Measurements from ENCODE around the gene STXBP4. TPM values are rescaled to one million over a fixed set of nuclear protein-coding genes. Genes with fewer than 3 reads are reported as not detected.

The STXBP4 gene
- total and polyA plus RNA-seq, 8 donors = 0.68 to 65.3 (median 6.0) TPM

GRCh38 chr17:55161935-55162555 lies 193.5 kb downstream of the STXBP4 start:
- intact Hi-C loops (cut with DNase I; ENCODE audit: low total_unique reads) = no loop called here
- Histone ChIP-seq H3K4me3 (no peak overlapping the region), H3K27ac (no peak overlapping the region), H3K4me1 (peaks cover 0 to 3% (median 0%) of the 10 kb centered on the region in 4 donors), H3K9me3 (no peaks in the 10 kb centered on the region), H3K36me3 (peaks cover 0 to 8% (median 7%) of the 10 kb centered on the region in 4 donors), H3K27me3 (no peaks in the 10 kb centered on the region)
- no peak for DNase-seq
- no peak for TF ChIP-seq EP300 (IDR thresholded peaks at IDR 0.05)
- no peak for TF ChIP-seq POLR2AphosphoS5 (IDR thresholded peaks at IDR 0.05)
- no peak for TF ChIP-seq POLR2A (IDR thresholded peaks at IDR 0.05)
- WGBS, 5 donors = 74 to 90% (median 86%) methylated on average over 7 of the region's 7 CpGs

GRCh38 chr17:55162556-55162946 lies 194.0 kb downstream of the STXBP4 start:
- intact Hi-C loops (cut with DNase I; ENCODE audit: low total_unique reads) = no loop called here
- no peak overlapping the region for H3K27ac ChIP-seq
- H3K36me3 ChIP-seq = peaks cover 0 to 8% (median 7%) of the 10 kb centered on the region in 4 donors
- no peaks in the 10 kb centered on the region for H3K9me3 ChIP-seq
- H3K27me3 ChIP-seq = no peaks in the 10 kb centered on the region
- H3K4me1 ChIP-seq = no peaks in the 10 kb centered on the region
- TF ChIP-seq EP300 (IDR thresholded peaks at IDR 0.05) (no peak), POLR2AphosphoS5 (IDR thresholded peaks at IDR 0.05) (no peak), POLR2A (IDR thresholded peaks at IDR 0.05) (no peak), CTCF (IDR thresholded peaks at IDR 0.05) (no peak)
- H3K4me3 ChIP-seq = no peak overlapping the region
- no peak for DNase-seq

GRCh38 chr17:55163408-55163807 lies 194.8 kb downstream of the STXBP4 start:
- TF ChIP-seq POLR2A (IDR thresholded peaks at IDR 0.05) (no peak), POLR2AphosphoS5 (IDR thresholded peaks at IDR 0.05) (no peak), EP300 (IDR thresholded peaks at IDR 0.05) (no peak), CTCF (IDR thresholded peaks at IDR 0.05) (no peak)
- Histone ChIP-seq H3K4me1 (no peaks in the 10 kb centered on the region), H3K4me3 (no peak overlapping the region), H3K36me3 (peaks cover 0 to 8% (median 7%) of the 10 kb centered on the region in 4 donors), H3K9me3 (no peaks in the 10 kb centered on the region), H3K27me3 (no peaks in the 10 kb centered on the region), H3K27ac (no peak overlapping the region)
- WGBS, 5 donors = 87 to 92% (median 88%) methylated on average over 3 of the region's 3 CpGs
- intact Hi-C loops (cut with DNase I; ENCODE audit: low total_unique reads) = no loop called here
- no peak for DNase-seq

GRCh38 chr17:55166506-55166905 lies 197.9 kb downstream of the STXBP4 start:
- no peaks in the 10 kb centered on the region for H3K4me1 ChIP-seq
- no peaks in the 10 kb centered on the region for H3K36me3 ChIP-seq
- intact Hi-C loops (cut with DNase I; ENCODE audit: low total_unique reads) = no loop called here
- no peak for DNase-seq
- no peak overlapping the region for H3K4me3 ChIP-seq
- H3K27ac ChIP-seq = no peak overlapping the region
- no peaks in the 10 kb centered on the region for H3K9me3 ChIP-seq
- 82 to 89% (median 86%) methylated on average over 2 of the region's 2 CpGs for WGBS, 5 donors
- TF ChIP-seq CTCF (IDR thresholded peaks at IDR 0.05) (no peak), EP300 (IDR thresholded peaks at IDR 0.05) (no peak), POLR2A (IDR thresholded peaks at IDR 0.05) (no peak), POLR2AphosphoS5 (IDR thresholded peaks at IDR 0.05) (no peak)
- no peaks in the 10 kb centered on the region for H3K27me3 ChIP-seq

GRCh38 chr17:55167024-55167725 lies 198.6 kb downstream of the STXBP4 start:
- Histone ChIP-seq H3K9me3 (no peaks in the 10 kb centered on the region), H3K27me3 (no peaks in the 10 kb centered on the region), H3K27ac (no peak overlapping the region), H3K4me1 (no peaks in the 10 kb centered on the region), H3K4me3 (no peak overlapping the region), H3K36me3 (no peaks in the 10 kb centered on the region)
- TF ChIP-seq CTCF (IDR thresholded peaks at IDR 0.05) (no peak), EP300 (IDR thresholded peaks at IDR 0.05) (no peak), POLR2A (IDR thresholded peaks at IDR 0.05) (no peak), POLR2AphosphoS5 (IDR thresholded peaks at IDR 0.05) (no peak)
- DNase-seq = no peak
- intact Hi-C loops (cut with DNase I; ENCODE audit: low total_unique reads) = no loop called here
- WGBS, 5 donors = 77 to 90% (median 79%) methylated on average over 2 of the region's 2 CpGs
